Loucy (cell line): ENCODE measurements around the gene CCDC137.

Experiments
- H2AFZ ChIP-seq: fragments of 200-600 bp; sonication (generic); 2 replicates; pipeline ENCODE4 v1.6.0; 2016; ENCODE audit warnings: antibody characterized with exemption, mild to moderate bottlenecking, low read length, moderate library complexity
- H3F3A ChIP-seq: fragments of 200-600 bp; 2 replicates; pipeline ENCODE4 v1.6.0; 2016; ENCODE audit warnings: antibody characterized with exemption, low read depth, mild to moderate bottlenecking
- H3K27me3 ChIP-seq: fragments of 200-600 bp; sonication (generic); 2 replicates; pipeline ENCODE4 v1.6.1; 2014; ENCODE audit warnings: low read length, mild to moderate bottlenecking; ENCODE audit not compliant: insufficient read depth, poor library complexity, severe bottlenecking
- H3K36me3 ChIP-seq: fragments of 200-600 bp; sonication (generic); 2 replicates; pipeline ENCODE4 v1.6.1; 2016; ENCODE audit warnings: low read length; ENCODE audit not compliant: insufficient read depth
- H3K4me1 ChIP-seq: fragments of 200-600 bp; sonication (generic); 2 replicates; pipeline ENCODE4 v1.5.1; 2014; ENCODE audit warnings: low read length, mild to moderate bottlenecking; ENCODE audit not compliant: insufficient read depth, poor library complexity, severe bottlenecking
- H3K4me2 ChIP-seq: fragments of 200-600 bp; sonication (generic); 2 replicates; pipeline ENCODE4 v1.6.0; 2014; ENCODE audit warnings: antibody characterized with exemption, low read length, low read depth, mild to moderate bottlenecking; ENCODE audit not compliant: poor library complexity, severe bottlenecking
- H3K4me3 ChIP-seq: fragments of 200-600 bp; sonication (generic); 2 replicates; pipeline ENCODE4 v1.5.1; 2014; ENCODE audit warnings: low read length, mild to moderate bottlenecking, mixed read lengths; ENCODE audit not compliant: poor library complexity, severe bottlenecking
- H3K79me2 ChIP-seq: fragments of 200-600 bp; sonication (generic); 2 replicates; pipeline ENCODE4 v1.6.1; 2014; ENCODE audit warnings: low read length; ENCODE audit not compliant: insufficient read depth
- H3K9ac ChIP-seq: fragments of 200-600 bp; sonication (generic); 2 replicates; pipeline ENCODE4 v1.6.0; 2014; ENCODE audit warnings: mild to moderate bottlenecking, low read depth, low read length, moderate library complexity; ENCODE audit not compliant: poor library complexity, severe bottlenecking
- H3K9me2 ChIP-seq: fragments of 200-600 bp; sonication (generic); replicated peaks from 2 replicates; pipeline ENCODE4 v1.6.1; 2016; ENCODE audit warnings: low read depth, low read length, mixed read lengths
- H3K9me3 ChIP-seq: fragments of 200-600 bp; sonication (generic); 2 replicates; pipeline ENCODE4 v1.6.1; 2014; ENCODE audit warnings: mild to moderate bottlenecking, antibody characterized with exemption, low read length, low read depth; ENCODE audit not compliant: insufficient read depth
- H4K20me1 ChIP-seq: fragments of 200-600 bp; sonication (generic); 2 replicates; pipeline ENCODE4 v1.6.0; 2014; ENCODE audit warnings: antibody characterized with exemption, low read length, mild to moderate bottlenecking; ENCODE audit not compliant: insufficient read depth, poor library complexity, severe bottlenecking
- EZH2phosphoT487 ChIP-seq: fragments of 200-600 bp; IDR thresholded peaks from 2 replicates; pipeline ENCODE4 v1.6.1; 2018; ENCODE audit warnings: antibody characterized with exemption, mild to moderate bottlenecking, moderate library complexity, borderline replicate concordance
- TF ChIP-seq, protein P1 (sequence below): fragments of 200-600 bp; sonication (generic); conservative IDR thresholded peaks from 2 replicates; pipeline ENCODE4 v1.5.1; 2014; ENCODE audit warnings: mild to moderate bottlenecking, antibody characterized with exemption, low read length

Gene CCDC137

GRCh38 chr17:81715872-81716673 lies 49.5 kb downstream of the CCDC137 start:
- H3K4me1 ChIP-seq: peaks cover 25% of the 10 kb centered on the region
- no peaks in the 10 kb centered on the region for H3K27me3 ChIP-seq
- H3K9ac ChIP-seq: no peak overlapping the region
- H2AFZ ChIP-seq: no peak overlapping the region
- no peak overlapping the region for H3K4me3 ChIP-seq
- H3K36me3 ChIP-seq: no peaks in the 10 kb centered on the region
- H3K9me3 ChIP-seq: no peaks in the 10 kb centered on the region
- H3K79me2 ChIP-seq: peaks cover 34% of the 10 kb centered on the region
- no peaks in the 10 kb centered on the region for H3K9me2 ChIP-seq
- TF ChIP-seq, protein P1, sequence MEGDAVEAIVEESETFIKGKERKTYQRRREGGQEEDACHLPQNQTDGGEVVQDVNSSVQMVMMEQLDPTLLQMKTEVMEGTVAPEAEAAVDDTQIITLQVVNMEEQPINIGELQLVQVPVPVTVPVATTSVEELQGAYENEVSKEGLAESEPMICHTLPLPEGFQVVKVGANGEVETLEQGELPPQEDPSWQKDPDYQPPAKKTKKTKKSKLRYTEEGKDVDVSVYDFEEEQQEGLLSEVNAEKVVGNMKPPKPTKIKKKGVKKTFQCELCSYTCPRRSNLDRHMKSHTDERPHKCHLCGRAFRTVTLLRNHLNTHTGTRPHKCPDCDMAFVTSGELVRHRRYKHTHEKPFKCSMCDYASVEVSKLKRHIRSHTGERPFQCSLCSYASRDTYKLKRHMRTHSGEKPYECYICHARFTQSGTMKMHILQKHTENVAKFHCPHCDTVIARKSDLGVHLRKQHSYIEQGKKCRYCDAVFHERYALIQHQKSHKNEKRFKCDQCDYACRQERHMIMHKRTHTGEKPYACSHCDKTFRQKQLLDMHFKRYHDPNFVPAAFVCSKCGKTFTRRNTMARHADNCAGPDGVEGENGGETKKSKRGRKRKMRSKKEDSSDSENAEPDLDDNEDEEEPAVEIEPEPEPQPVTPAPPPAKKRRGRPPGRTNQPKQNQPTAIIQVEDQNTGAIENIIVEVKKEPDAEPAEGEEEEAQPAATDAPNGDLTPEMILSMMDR: no peak
- TF ChIP-seq EZH2phosphoT487: no peak
- H3F3A ChIP-seq: no peaks in the 10 kb centered on the region
- no peak overlapping the region for H3K4me2 ChIP-seq
- H4K20me1 ChIP-seq: peaks cover 6% of the 10 kb centered on the region

GRCh38 chr17:81716674-81716996 lies 50.1 kb downstream of the CCDC137 start:
- no peaks in the 10 kb centered on the region for H3K9me2 ChIP-seq
- TF ChIP-seq EZH2phosphoT487: no peak
- TF ChIP-seq, protein P1: no peak
- H3K4me3 ChIP-seq: no peak overlapping the region
- no peaks in the 10 kb centered on the region for H3K27me3 ChIP-seq
- no peak overlapping the region for H2AFZ ChIP-seq
- no peaks in the 10 kb centered on the region for H3K9me3 ChIP-seq
- no peak overlapping the region for H3K9ac ChIP-seq
- peaks cover 6% of the 10 kb centered on the region for H4K20me1 ChIP-seq
- H3K79me2 ChIP-seq: peaks cover 34% of the 10 kb centered on the region
- H3K4me2 ChIP-seq: no peak overlapping the region
- no peaks in the 10 kb centered on the region for H3K36me3 ChIP-seq
- H3F3A ChIP-seq: no peaks in the 10 kb centered on the region
- peaks cover 24% of the 10 kb centered on the region for H3K4me1 ChIP-seq

- TF ChIP-seq, protein P1: no peak
- no peak for TF ChIP-seq EZH2phosphoT487
- no peaks in the 10 kb centered on the region for H3K36me3 ChIP-seq
- no peak overlapping the region for H2AFZ ChIP-seq
- H3K9me3 ChIP-seq: no peaks in the 10 kb centered on the region
- H3K79me2 ChIP-seq: peaks cover 34% of the 10 kb centered on the region
- H4K20me1 ChIP-seq: peaks cover 6% of the 10 kb centered on the region
- H3K9me2 ChIP-seq: no peaks in the 10 kb centered on the region
- H3K4me3 ChIP-seq: no peak overlapping the region
- no peak overlapping the region for H3K9ac ChIP-seq
- no peaks in the 10 kb centered on the region for H3K27me3 ChIP-seq
- H3K4me2 ChIP-seq: no peak overlapping the region
- no peaks in the 10 kb centered on the region for H3F3A ChIP-seq
- peaks cover 22% of the 10 kb centered on the region for H3K4me1 ChIP-seq
Measured at GRCh38 chr17:81717049-81717765, 50.7 kb downstream of the CCDC137 start.
